PC-3 (cell line): ENCODE data around the gene HMGB4. TPM values are rescaled to one million over a fixed set of nuclear protein-coding genes. Genes with fewer than 3 reads are reported as not detected.

ENCODE experiments used
- ATAC-seq: fragments of 200-7000 bp; cut with Tn5 transposase; 2 replicates; pipeline ENCODE4 v1.9.1; 2020; ENCODE audit warnings: mild to moderate bottlenecking, moderate library complexity
- BruUV-seq: library from RNA; stranded (reverse); fragments of 400-500 nt; replicated peaks from 2 replicates; lab custom pipeline; 2021; lab: Mats Ljungman, UMichigan
- CTCF ChIA-PET: fragments of 300-600 bp; sonication (Branson Sonifier 250); formaldehyde crosslinking; loops from one replicate; lab custom pipeline; 2022; ENCODE audit warnings: antibody characterized with exemption; lab: Charles Lee
- POLR2A ChIA-PET: fragments of 300-600 bp; sonication (Branson Sonifier 250); formaldehyde crosslinking; loops from one replicate; lab custom pipeline; 2022; ENCODE audit warnings: antibody characterized with exemption; ENCODE audit not compliant: unreplicated experiment; lab: Charles Lee
- DNase-seq: peaks from one replicate; pipeline ENCODE4 v3.0.0-alpha.2; 2015
- H2AFZ ChIP-seq: fragments of 300-600 bp; sonication (generic); 2 replicates; pipeline ENCODE4 v1.6.0; 2016; ENCODE audit warnings: antibody characterized with exemption, low read length
- H3F3A ChIP-seq: fragments of 300-600 bp; sonication (generic); one replicate; pipeline ENCODE4 v1.6.0; 2017; ENCODE audit warnings: antibody characterized with exemption, low read length, control low read depth, mild to moderate bottlenecking; ENCODE audit not compliant: unreplicated experiment
- H3K27ac ChIP-seq: fragments of 300-600 bp; sonication (generic); 2 replicates; pipeline ENCODE4 v1.5.1; 2016; ENCODE audit warnings: mild to moderate bottlenecking, low read length
- H3K27me3 ChIP-seq: fragments of 300-600 bp; sonication (generic); 2 replicates; pipeline ENCODE4 v1.6.1; 2016; ENCODE audit warnings: low read length, mixed read lengths
- H3K36me3 ChIP-seq: fragments of 300-600 bp; sonication (generic); 2 replicates; pipeline ENCODE4 v1.6.1; 2016; ENCODE audit warnings: low read depth, mixed run types, low read length, mixed read lengths
- H3K4me1 ChIP-seq: fragments of 300-600 bp; sonication (generic); 2 replicates; pipeline ENCODE4 v1.5.1; 2016; ENCODE audit warnings: low read length; ENCODE audit not compliant: insufficient read depth
- H3K4me2 ChIP-seq: fragments of 300-600 bp; sonication (generic); 2 replicates; pipeline ENCODE4 v1.6.0; 2016; ENCODE audit warnings: low read length
- H3K4me3 ChIP-seq: fragments of 300-600 bp; sonication (generic); 2 replicates; pipeline ENCODE4 v1.5.1; 2016; ENCODE audit warnings: mild to moderate bottlenecking, low read length, mixed read lengths
- H3K79me2 ChIP-seq: fragments of 300-600 bp; sonication (generic); 2 replicates; pipeline ENCODE4 v1.6.1; 2017; ENCODE audit warnings: low read length, mixed read lengths
- H3K9ac ChIP-seq: fragments of 300-600 bp; sonication (generic); 2 replicates; pipeline ENCODE4 v1.6.0; 2016; ENCODE audit warnings: mild to moderate bottlenecking, low read length
- H3K9me2 ChIP-seq: fragments of 300-600 bp; sonication (generic); replicated peaks from 2 replicates; pipeline ENCODE4 v1.6.1; 2016; ENCODE audit warnings: mixed run types, low read length, mixed read lengths
- H3K9me3 ChIP-seq: fragments of 300-600 bp; sonication (generic); 2 replicates; pipeline ENCODE4 v1.6.1; 2016; ENCODE audit warnings: low read length, mixed read lengths
- H4K20me1 ChIP-seq: fragments of 300-600 bp; sonication (generic); 2 replicates; pipeline ENCODE4 v1.6.1; 2016; ENCODE audit warnings: low read length, mixed read lengths
- CTCF ChIP-seq: fragments of 300-600 bp; sonication (generic); conservative IDR thresholded peaks from 2 replicates; pipeline ENCODE4 v1.5.1; 2017; ENCODE audit warnings: antibody characterized with exemption, low read depth, mild to moderate bottlenecking, low read length
- EZH2 ChIP-seq: fragments of 300-600 bp; sonication (generic); IDR thresholded peaks from one replicate; pipeline ENCODE4 v1.6.1; 2017; ENCODE audit warnings: antibody characterized with exemption, mild to moderate bottlenecking, low read length; ENCODE audit not compliant: unreplicated experiment
- EZH2phosphoT487 ChIP-seq: fragments of 300-600 bp; sonication (generic); IDR thresholded peaks from 2 replicates; pipeline ENCODE4 v1.6.1; 2018; ENCODE audit warnings: mild to moderate bottlenecking, antibody characterized with exemption, low read length, borderline replicate concordance
- intact Hi-C: fragments of 100-400 bp; cut with micrococcal nuclease; formaldehyde crosslinking; loops from 2 replicates; pipeline ENCODE4 v1.9.0; 2023
- total RNA-seq: library from RNA; depleted of rRNA; stranded (reverse); fragments of >200 nt; gene quantifications from 2 replicates; pipeline ENCODE4 v1.2.3, GENCODE V29; 2014

HMGB4 gene
- total RNA-seq, 1 experiment from 2014 or later: not detected

GRCh38 chr1:33874636-33875035 is 10.8 kb downstream of the HMGB4 start:
- Histone ChIP-seq H3K4me2 (no peak overlapping the region), H3K79me2 (no peaks in the 10 kb centered on the region), H3K4me3 (no peak overlapping the region), H3K4me1 (no peaks in the 10 kb centered on the region), H3F3A (no peaks in the 10 kb centered on the region), H3K27ac (no peak overlapping the region), H2AFZ (no peak overlapping the region), H3K9ac (no peak overlapping the region), H3K9me3 (no peaks in the 10 kb centered on the region), H3K9me2 (no peaks in the 10 kb centered on the region), H4K20me1 (no peaks in the 10 kb centered on the region), H3K36me3 (no peaks in the 10 kb centered on the region), H3K27me3 (no peaks in the 10 kb centered on the region)
- ChIA-PET POLR2A (no interaction called here), CTCF (no interaction called here)
- ATAC-seq (no peak), DNase-seq (no peak)
- intact Hi-C loops: no loop called here
- TF ChIP-seq EZH2phosphoT487: no peak
- no peak for TF ChIP-seq CTCF
- TF ChIP-seq EZH2: no peak
- no TSS peak for BruUV-seq

DNA sequence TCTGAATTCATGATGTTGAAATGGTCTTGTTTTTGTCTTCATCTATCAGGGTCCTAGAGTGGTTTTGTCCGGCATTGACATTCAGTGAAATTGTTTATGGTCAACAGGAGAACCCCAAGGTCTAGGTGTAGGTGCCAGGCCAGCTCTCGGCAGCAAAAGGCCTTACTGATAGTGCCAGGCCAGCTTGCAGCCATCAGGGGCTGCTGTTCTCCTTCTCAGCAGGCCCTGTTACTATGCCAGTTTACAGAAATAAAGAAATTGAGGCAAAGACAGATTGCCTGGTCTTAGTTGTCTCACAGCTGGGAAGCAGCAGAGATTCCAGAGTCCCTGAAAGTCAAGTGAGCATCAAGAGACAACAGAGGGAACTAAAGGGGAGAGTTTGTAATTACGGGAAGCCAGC is 12.0 kb downstream of the HMGB4 start:
- Histone ChIP-seq H3K27me3 (no peaks in the 10 kb centered on the region), H3F3A (no peaks in the 10 kb centered on the region), H3K9me3 (no peaks in the 10 kb centered on the region), H2AFZ (no peak overlapping the region), H4K20me1 (no peaks in the 10 kb centered on the region), H3K4me1 (no peaks in the 10 kb centered on the region), H3K79me2 (no peaks in the 10 kb centered on the region), H3K4me3 (no peak overlapping the region), H3K36me3 (no peaks in the 10 kb centered on the region), H3K9me2 (no peaks in the 10 kb centered on the region), H3K27ac (no peak overlapping the region), H3K9ac (no peak overlapping the region), H3K4me2 (no peak overlapping the region)
- DNase-seq (no peak), ATAC-seq (no peak)
- TF ChIP-seq EZH2 (no peak), CTCF (no peak), EZH2phosphoT487 (no peak)
- ChIA-PET CTCF (no interaction called here), POLR2A (no interaction called here)
- no TSS peak for BruUV-seq
- intact Hi-C loops: no loop called here

GRCh38 chr1:33876970-33877650 is 13.2 kb downstream of the HMGB4 start:
- Histone ChIP-seq H2AFZ (no peak overlapping the region), H3K4me1 (no peaks in the 10 kb centered on the region), H3K4me3 (no peak overlapping the region), H3K4me2 (no peak overlapping the region), H3K36me3 (no peaks in the 10 kb centered on the region), H3K79me2 (no peaks in the 10 kb centered on the region), H3K9me3 (no peaks in the 10 kb centered on the region), H3K9me2 (no peaks in the 10 kb centered on the region), H3K9ac (no peak overlapping the region), H3F3A (no peaks in the 10 kb centered on the region), H4K20me1 (no peaks in the 10 kb centered on the region), H3K27ac (no peak overlapping the region), H3K27me3 (no peaks in the 10 kb centered on the region)
- DNase-seq: peak; percentile 46
- POLR2A ChIA-PET: no interaction called here
- no peak for ATAC-seq
- intact Hi-C loops: no loop called here
- CTCF ChIA-PET: no interaction called here
- no TSS peak for BruUV-seq
- no peak for TF ChIP-seq EZH2
- no peak for TF ChIP-seq CTCF
- no peak for TF ChIP-seq EZH2phosphoT487
